ENCODE results near the gene LASP1NB.

The LASP1NB gene

DNA sequence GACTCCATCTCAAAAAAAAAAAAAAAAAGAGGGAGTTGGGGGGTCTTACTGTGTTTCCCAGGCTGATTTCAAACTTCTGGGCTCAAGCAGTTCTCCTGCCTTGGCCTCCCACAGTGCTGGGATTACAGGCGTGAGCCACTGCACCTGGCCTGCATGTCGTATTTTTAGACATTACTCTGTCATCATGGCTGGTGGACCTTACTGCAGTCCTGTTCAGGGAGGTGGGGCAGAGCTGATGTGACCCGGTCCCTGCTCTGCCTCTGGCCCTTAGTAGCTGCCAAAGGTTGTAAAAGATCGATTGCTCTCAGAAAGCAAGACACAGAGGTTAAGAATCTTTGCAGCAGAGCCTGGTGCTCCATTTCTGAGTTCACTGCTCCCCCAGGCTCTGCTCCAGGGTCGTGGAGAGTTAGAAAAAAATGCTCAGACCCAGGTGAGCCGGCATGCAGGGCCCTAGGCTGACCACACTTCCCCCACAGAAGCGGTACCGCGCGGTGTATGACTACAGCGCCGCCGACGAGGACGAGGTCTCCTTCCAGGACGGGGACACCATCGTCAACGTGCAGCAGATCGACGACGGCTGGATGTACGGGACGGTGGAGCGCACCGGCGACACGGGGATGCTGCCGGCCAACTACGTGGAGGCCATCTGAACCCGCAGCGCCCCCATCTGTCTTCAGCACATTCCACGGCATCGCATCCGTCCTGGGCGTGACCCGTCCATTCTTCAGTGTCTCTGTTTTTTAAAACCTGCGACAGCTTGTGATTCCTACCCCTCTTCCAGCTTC, 7.1 kb upstream of the LASP1NB start:
- peak; percentile 42 to 49 for TF ChIP-seq RXRA (IDR thresholded peaks at IDR 0.05)
- TF ChIP-seq, protein P1, sequence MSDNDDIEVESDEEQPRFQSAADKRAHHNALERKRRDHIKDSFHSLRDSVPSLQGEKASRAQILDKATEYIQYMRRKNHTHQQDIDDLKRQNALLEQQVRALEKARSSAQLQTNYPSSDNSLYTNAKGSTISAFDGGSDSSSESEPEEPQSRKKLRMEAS (IDR thresholded peaks at IDR 0.05), result no peak
- no peak for TF ChIP-seq HNF4G (IDR thresholded peaks at IDR 0.05)
- TF ChIP-seq HNF4A (conservative IDR thresholded peaks at IDR 0.05), result peak; percentile 18 to 32
- Histone ChIP-seq H3K36me3 (ENCODE audit: control insufficient read depth in 4 of 4, insufficient read depth in 3 of 4, low read depth in 1 of 4, low read length in 3 of 4) (peaks cover 10 to 40% (median 27%) of the 10 kb centered on the region in 4 donors), H3K4me3 (ENCODE audit: low read depth in 1 of 3, low read length in 3 of 3) (no peak overlapping the region), H3K27me3 (ENCODE audit: control insufficient read depth in 4 of 4, insufficient read depth in 4 of 4, low read length in 3 of 4) (no peaks in the 10 kb centered on the region), H3K9me3 (ENCODE audit: control insufficient read depth in 4 of 4, low read length in 3 of 4) (no peaks in the 10 kb centered on the region), H3K4me1 (ENCODE audit: control insufficient read depth in 4 of 4, insufficient read depth in 4 of 4, low read length in 3 of 4) (peaks cover 9 to 28% (median 11%) of the 10 kb centered on the region in 4 donors), H3K27ac (ENCODE audit: low read depth in 1 of 2, low read length in 2 of 2) (no peak overlapping the region), H3K9ac (ENCODE audit: low read depth in 1 of 2, low read length in 2 of 2) (no peak overlapping the region)
- DNase-seq (ENCODE audit: low spot score), result no peak
- 83% methylated on average over 37 of the region's 37 CpGs for WGBS

DNA sequence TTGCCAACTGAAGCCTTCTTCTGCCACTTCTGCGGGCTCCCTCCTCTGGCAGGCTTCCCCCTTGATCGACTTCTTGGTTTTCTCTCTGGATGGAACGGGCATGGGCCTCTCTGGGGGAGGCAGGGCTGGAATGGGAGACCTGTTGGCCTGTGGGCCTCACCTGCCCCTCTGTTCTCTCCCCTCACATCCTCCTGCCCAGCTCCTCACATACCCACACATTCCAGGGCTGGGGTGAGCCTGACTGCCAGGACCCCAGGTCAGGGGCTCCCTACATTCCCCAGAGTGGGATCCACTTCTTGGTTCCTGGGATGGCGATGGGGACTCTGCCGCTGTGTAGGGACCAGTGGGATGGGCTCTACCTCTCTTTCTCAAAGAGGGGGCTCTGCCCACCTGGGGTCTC, 6.5 kb upstream of the LASP1NB start:
- H3K36me3 ChIP-seq (ENCODE audit: control insufficient read depth in 4 of 4, insufficient read depth in 3 of 4, low read depth in 1 of 4, low read length in 3 of 4), result peaks cover 10 to 40% (median 27%) of the 10 kb centered on the region in 4 donors
- no peak overlapping the region for H3K9ac ChIP-seq (ENCODE audit: low read depth in 1 of 2, low read length in 2 of 2)
- TF ChIP-seq EGR1 (IDR thresholded peaks at IDR 0.05; ENCODE audit: low read depth in 2 of 2) (no peak), JUND (IDR thresholded peaks at IDR 0.05) (no peak), HNF4A (conservative IDR thresholded peaks at IDR 0.05) (no peak), CTCF (IDR thresholded peaks at IDR 0.05; ENCODE audit: low read depth, low read length, missing input control) (no peak), RXRA (IDR thresholded peaks at IDR 0.05) (no peak), HNF4G (IDR thresholded peaks at IDR 0.05) (no peak), YY1 (IDR thresholded peaks at IDR 0.05) (no peak), GABPA (IDR thresholded peaks at IDR 0.05 in 1 of 2, conservative IDR thresholded peaks at IDR 0.05 in 1 of 2) (no peak), FOXA1 (IDR thresholded peaks at IDR 0.05) (no peak)
- TF ChIP-seq, protein P1 (IDR thresholded peaks at IDR 0.05), result no peak
- DNase-seq (ENCODE audit: low spot score), result no peak
- WGBS, result 96% methylated on average over 5 of the region's 5 CpGs
- peaks cover 9 to 25% (median 11%) of the 10 kb centered on the region in 4 donors for H3K4me1 ChIP-seq (ENCODE audit: control insufficient read depth in 4 of 4, insufficient read depth in 4 of 4, low read length in 3 of 4)
- H3K27ac ChIP-seq (ENCODE audit: low read depth in 1 of 2, low read length in 2 of 2), result no peak overlapping the region
- no peaks in the 10 kb centered on the region for H3K9me3 ChIP-seq (ENCODE audit: control insufficient read depth in 4 of 4, low read length in 3 of 4)
- H3K27me3 ChIP-seq (ENCODE audit: control insufficient read depth in 4 of 4, insufficient read depth in 4 of 4, low read length in 3 of 4), result no peaks in the 10 kb centered on the region
- no peak overlapping the region for H3K4me3 ChIP-seq (ENCODE audit: low read depth in 1 of 3, low read length in 3 of 3)

DNA sequence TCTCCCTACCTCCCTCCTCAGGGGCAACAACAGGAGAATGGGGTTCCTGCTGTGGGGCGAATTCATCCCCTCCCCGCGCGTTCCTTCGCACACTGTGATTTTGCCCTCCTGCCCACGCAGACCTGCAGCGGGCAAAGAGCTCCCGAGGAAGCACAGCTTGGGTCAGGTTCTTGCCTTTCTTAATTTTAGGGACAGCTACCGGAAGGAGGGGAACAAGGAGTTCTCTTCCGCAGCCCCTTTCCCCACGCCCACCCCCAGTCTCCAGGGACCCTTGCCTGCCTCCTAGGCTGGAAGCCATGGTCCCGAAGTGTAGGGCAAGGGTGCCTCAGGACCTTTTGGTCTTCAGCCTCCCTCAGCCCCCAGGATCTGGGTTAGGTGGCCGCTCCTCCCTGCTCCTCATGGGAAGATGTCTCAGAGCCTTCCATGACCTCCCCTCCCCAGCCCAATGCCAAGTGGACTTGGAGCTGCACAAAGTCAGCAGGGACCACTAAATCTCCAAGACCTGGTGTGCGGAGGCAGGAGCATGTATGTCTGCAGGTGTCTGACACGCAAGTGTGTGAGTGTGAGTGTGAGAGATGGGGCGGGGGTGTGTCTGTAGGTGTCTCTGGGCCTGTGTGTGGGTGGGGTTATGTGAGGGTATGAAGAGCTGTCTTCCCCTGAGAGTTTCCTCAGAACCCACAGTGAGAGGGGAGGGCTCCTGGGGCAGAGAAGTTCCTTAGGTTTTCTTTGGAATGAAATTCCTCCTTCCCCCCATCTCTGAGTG, 5.9 kb upstream of the LASP1NB start:
- H3K36me3 ChIP-seq (ENCODE audit: control insufficient read depth in 4 of 4, insufficient read depth in 3 of 4, low read depth in 1 of 4, low read length in 3 of 4), result peaks cover 10 to 40% (median 25%) of the 10 kb centered on the region in 4 donors
- H3K27me3 ChIP-seq (ENCODE audit: control insufficient read depth in 4 of 4, insufficient read depth in 4 of 4, low read length in 3 of 4), result no peaks in the 10 kb centered on the region
- no peak overlapping the region for H3K27ac ChIP-seq (ENCODE audit: low read depth in 1 of 2, low read length in 2 of 2)
- no peaks in the 10 kb centered on the region for H3K9me3 ChIP-seq (ENCODE audit: control insufficient read depth in 4 of 4, low read length in 3 of 4)
- DNase-seq (ENCODE audit: low spot score), result no peak
- H3K4me3 ChIP-seq (ENCODE audit: low read depth in 1 of 3, low read length in 3 of 3), result no peak overlapping the region
- 97% methylated on average over 16 of the region's 16 CpGs for WGBS
- H3K4me1 ChIP-seq (ENCODE audit: control insufficient read depth in 4 of 4, insufficient read depth in 4 of 4, low read length in 3 of 4), result peaks cover 6 to 20% (median 8%) of the 10 kb centered on the region in 4 donors
- H3K9ac ChIP-seq (ENCODE audit: low read depth in 1 of 2, low read length in 2 of 2), result no peak overlapping the region
- no peak for TF ChIP-seq CTCF (IDR thresholded peaks at IDR 0.05; ENCODE audit: low read depth, low read length, missing input control)
- TF ChIP-seq RXRA (IDR thresholded peaks at IDR 0.05), result no peak
- no peak for TF ChIP-seq ZBTB33 (IDR thresholded peaks at IDR 0.05)
- no peak for TF ChIP-seq NR2F2 (IDR thresholded peaks at IDR 0.05)
- no peak for TF ChIP-seq SP1 (IDR thresholded peaks at IDR 0.05)
- TF ChIP-seq YY1 (IDR thresholded peaks at IDR 0.05), result no peak
- TF ChIP-seq REST (IDR thresholded peaks at IDR 0.05), result no peak
